Gastrocnemius medialis (tissue), 4 donors: ENCODE measurements around the gene DDX11.
"Not testable (repeated sequence)": the region's sequence is repeated elsewhere in the genome, so short reads cannot be mapped to it uniquely, and the experiment has no call there.

Experiments
- CTCF ChIP-seq, 5 experiments: fragments of 450-650 bp in 3 of 5; fragments of 200-600 bp in 2 of 5; sonication (generic) in 2 of 5; IDR thresholded peaks in 4 of 5; conservative IDR thresholded peaks in 1 of 5; 1 replicate in 4 of 5; 2 replicates in 1 of 5; pipeline ENCODE4 v1.5.1; 2016 to 2019; ENCODE audit warnings: antibody characterized with exemption in 5 of 5, mild to moderate bottlenecking in 3 of 5, moderate library complexity in 3 of 5
- POLR2A ChIP-seq, 2 donors: fragments of 450-650 bp; IDR thresholded peaks; one replicate each; pipeline ENCODE4 v1.6.1; 2017; ENCODE audit warnings: antibody characterized with exemption in 2 of 2, mild to moderate bottlenecking in 2 of 2, moderate library complexity in 2 of 2

DNA sequence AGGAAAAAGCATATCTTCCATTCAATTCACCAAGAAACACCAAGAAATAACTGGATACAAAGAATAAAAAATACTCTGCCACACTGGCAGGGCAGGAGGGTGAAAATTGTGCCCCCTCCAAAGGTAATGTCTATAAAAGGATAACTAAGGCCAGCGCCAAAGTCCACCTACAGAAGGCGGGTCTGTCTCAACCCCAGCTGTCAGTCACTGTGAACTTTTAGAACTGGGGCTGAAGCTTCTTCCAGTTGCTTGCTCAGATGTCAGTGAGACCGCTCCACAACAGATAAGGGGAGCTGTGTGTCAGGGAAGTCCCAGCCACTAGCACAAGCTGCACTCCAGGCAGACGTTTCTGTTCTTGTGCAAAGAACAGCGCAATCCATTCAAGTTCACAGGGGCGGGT, 36.1 kb downstream of the DDX11 start:
- TF ChIP-seq POLR2A (IDR thresholded peaks at IDR 0.05); CTCF (IDR thresholded peaks at IDR 0.05 in 4 of 5, conservative IDR thresholded peaks at IDR 0.05 in 1 of 5): not testable (repeated sequence)
